ENCODE measurements around the gene SCD5.
A peak's percentile ranks its signal among the peaks of the same experiment; 100 is the strongest.

SCD5 gene

GRCh38 chr4:82737354-82737753 is 61.2 kb downstream of the SCD5 start:
- Histone ChIP-seq H3K27ac (no peak overlapping the region), H3K27me3 (no peaks in the 10 kb centered on the region; the same call in 1 of the 2 replicates), H4K20me1 (peaks cover 34% of the 10 kb centered on the region), H3K4me2 (no peak overlapping the region), H3K36me3 (no peaks in the 10 kb centered on the region), H3K9ac (no peak overlapping the region), H3K9me3 (no peaks in the 10 kb centered on the region), H3K4me1 (peaks cover 37% of the 10 kb centered on the region), H3K4me3 (no peak overlapping the region)
- no peak for TF ChIP-seq Cebpa-rat (IDR thresholded peaks at IDR 0.05)

DNA sequence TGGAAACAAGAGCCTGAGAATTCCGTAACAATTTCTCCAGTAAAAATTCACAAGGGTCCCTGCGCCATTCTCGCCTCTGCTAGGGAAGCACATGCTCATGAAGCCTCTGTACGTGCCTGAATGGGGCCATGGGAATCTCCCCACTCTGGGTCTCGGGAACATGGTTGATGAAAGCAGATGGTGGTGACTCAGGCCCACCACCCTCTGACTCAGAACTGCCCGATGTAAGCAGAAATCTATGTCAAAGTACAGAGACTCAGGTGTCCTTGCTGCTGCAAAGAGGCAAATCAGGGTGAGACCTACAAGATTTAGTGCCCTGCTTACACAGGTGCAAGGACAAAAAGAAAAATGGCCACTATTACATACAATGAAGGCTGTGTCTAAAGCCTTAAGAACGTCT is 65.0 kb downstream of the SCD5 start:
- Histone ChIP-seq H4K20me1 (peaks cover 36% of the 10 kb centered on the region), H3K4me1 (peaks cover 31% of the 10 kb centered on the region), H3K27ac (no peak overlapping the region), H3K9me3 (peaks cover 10% of the 10 kb centered on the region), H3K27me3 (no peaks in the 10 kb centered on the region; the same call in 1 of the 2 replicates), H3K4me3 (no peak overlapping the region), H3K9ac (no peak overlapping the region), H3K36me3 (peaks cover 7% of the 10 kb centered on the region; the same call in 1 of the 2 replicates), H3K4me2 (no peak overlapping the region)
- TF ChIP-seq Cebpa-rat (IDR thresholded peaks at IDR 0.05): no peak

GRCh38 chr4:82728301-82728700 is 70.3 kb downstream of the SCD5 start:
- H3K36me3 ChIP-seq: peaks cover 17% of the 10 kb centered on the region; the same call in 1 of the 2 replicates
- no peaks in the 10 kb centered on the region for H3K27me3 ChIP-seq
- peaks cover 24% of the 10 kb centered on the region for H4K20me1 ChIP-seq
- no peak overlapping the region for H3K4me2 ChIP-seq
- no peak overlapping the region for H3K9ac ChIP-seq
- peaks cover 31% of the 10 kb centered on the region for H3K4me1 ChIP-seq
- TF ChIP-seq Cebpa-rat (IDR thresholded peaks at IDR 0.05): no peak
- H3K9me3 ChIP-seq: peaks cover 16% of the 10 kb centered on the region
- H3K27ac ChIP-seq: no peak overlapping the region
- H3K4me3 ChIP-seq: no peak overlapping the region

DNA sequence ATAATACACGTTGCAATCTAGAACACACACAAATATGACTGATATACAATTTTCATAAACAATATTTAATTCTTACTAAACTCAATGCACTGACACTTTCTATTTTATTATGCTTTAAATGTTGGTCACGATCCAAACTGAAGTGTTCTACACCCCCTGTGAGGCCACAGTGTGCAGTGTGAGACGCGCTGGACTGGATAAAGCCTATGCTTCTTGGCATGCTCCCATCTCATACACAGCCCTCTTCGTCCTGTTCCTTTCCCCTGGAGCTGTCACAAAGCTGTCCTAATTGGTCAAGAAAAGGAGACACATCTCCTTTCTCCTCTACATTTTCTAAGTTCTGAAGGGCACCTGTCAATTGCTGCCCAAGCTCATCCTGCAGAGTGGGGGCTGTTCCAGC is 72.0 kb downstream of the SCD5 start:
- no peak overlapping the region for H3K27ac ChIP-seq
- H3K9ac ChIP-seq: no peak overlapping the region
- no peak overlapping the region for H3K4me2 ChIP-seq
- H3K4me3 ChIP-seq: no peak overlapping the region
- H3K4me1 ChIP-seq: peaks cover 28% of the 10 kb centered on the region
- no peak for TF ChIP-seq Cebpa-rat (IDR thresholded peaks at IDR 0.05)
- H3K9me3 ChIP-seq: peaks cover 16% of the 10 kb centered on the region
- H3K27me3 ChIP-seq: no peaks in the 10 kb centered on the region
- peaks cover 17% of the 10 kb centered on the region; the same call in 1 of the 2 replicates for H3K36me3 ChIP-seq
- peaks cover 7% of the 10 kb centered on the region for H4K20me1 ChIP-seq

DNA sequence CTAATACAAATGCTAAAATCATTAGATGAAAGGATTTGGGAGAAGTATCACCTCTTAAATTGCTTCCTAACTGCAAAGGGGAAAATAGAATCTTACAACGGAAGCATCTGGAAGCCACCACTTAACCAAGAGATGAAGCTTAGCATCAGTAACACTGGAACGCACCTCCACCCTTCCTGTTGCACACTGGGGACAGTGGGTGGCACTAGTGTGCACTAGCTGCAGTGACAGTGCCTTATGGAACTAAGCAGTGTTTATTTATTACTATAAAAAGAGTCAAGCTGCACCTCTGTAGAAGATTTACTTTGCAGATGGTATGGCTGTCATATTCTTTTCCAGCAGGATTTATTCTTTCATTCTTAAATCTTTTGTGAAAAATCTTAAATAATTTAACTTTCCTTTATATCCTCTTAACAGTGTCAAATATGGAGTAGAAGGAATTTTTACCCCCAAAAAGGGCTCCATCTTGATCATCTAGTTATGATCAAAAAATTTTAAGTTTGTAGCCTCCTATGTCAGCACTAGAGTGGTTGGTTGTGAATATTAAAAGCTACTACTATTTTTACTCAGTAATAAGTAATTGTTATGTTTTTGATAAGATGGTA is 76.7 kb downstream of the SCD5 start:
- H3K4me3 ChIP-seq: no peak overlapping the region
- H3K4me1 ChIP-seq: peaks cover 50% of the 10 kb centered on the region
- TF ChIP-seq Cebpa-rat (IDR thresholded peaks at IDR 0.05): no peak
- H3K9me3 ChIP-seq: no peaks in the 10 kb centered on the region
- H3K4me2 ChIP-seq: peak overlapping the region; percentile 63
- no peak overlapping the region for H3K9ac ChIP-seq
- no peak overlapping the region for H3K27ac ChIP-seq
- no peaks in the 10 kb centered on the region for H3K36me3 ChIP-seq
- peaks cover 7% of the 10 kb centered on the region; the same call in 1 of the 2 replicates for H4K20me1 ChIP-seq
- H3K27me3 ChIP-seq: no peaks in the 10 kb centered on the region

DNA sequence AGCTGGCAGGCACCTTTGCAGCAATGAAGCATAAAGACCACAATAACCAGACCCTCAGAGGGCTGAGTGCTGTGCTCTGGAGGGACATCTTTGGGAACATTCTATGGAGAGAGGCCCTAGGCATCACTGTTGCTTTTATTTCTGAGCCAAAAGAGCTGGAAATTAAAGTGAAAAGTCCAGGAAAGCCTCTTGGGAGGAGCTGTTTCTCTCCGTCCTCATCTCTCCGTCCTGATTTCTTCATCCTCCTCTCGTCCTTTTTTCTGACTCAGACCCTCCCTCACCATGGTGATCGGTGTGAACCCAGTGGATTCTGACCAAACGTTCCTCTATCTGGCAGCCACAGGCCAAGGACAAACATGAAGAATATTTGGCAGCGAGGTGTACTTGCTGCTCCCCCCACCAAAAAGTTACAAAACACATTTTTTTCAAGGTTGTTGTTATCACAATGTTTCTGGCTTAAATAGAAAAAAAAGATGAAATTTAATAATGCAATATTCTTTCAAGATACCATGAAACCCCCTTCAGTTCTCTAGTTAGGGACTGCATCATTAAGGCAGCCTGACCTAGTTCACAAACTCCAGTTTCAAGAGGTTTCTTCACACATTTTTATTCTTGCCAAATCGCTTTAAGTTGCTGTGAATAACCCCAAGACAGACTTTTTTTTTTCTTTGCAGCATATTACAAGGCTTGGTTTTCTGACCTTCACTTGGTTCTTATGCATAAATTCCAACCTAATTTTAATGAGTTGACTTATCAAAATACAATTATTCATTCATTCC is 80.2 kb downstream of the SCD5 start:
- Histone ChIP-seq H3K4me1 (peaks cover 86% of the 10 kb centered on the region), H3K4me3 (no peak overlapping the region), H4K20me1 (peaks cover 7% of the 10 kb centered on the region; the same call in 1 of the 2 replicates), H3K36me3 (no peaks in the 10 kb centered on the region), H3K4me2 (peak overlapping the region; percentile 89), H3K9me3 (no peaks in the 10 kb centered on the region), H3K27ac (no peak overlapping the region), H3K27me3 (no peaks in the 10 kb centered on the region), H3K9ac (no peak overlapping the region)
- no peak for TF ChIP-seq Cebpa-rat (IDR thresholded peaks at IDR 0.05)

- H3K27ac ChIP-seq: peak overlapping the region; percentile 81
- H3K4me1 ChIP-seq: peaks cover 87% of the 10 kb centered on the region
Measured at GRCh38 chr4:82715731-82716617, 82.6 kb downstream of the SCD5 start.

GRCh38 chr4:82713856-82714255 is 84.7 kb downstream of the SCD5 start:
- Histone ChIP-seq H4K20me1 (no peaks in the 10 kb centered on the region), H3K4me3 (no peak overlapping the region), H3K4me1 (peaks cover 89% of the 10 kb centered on the region), H3K9ac (no peak overlapping the region), H3K9me3 (no peaks in the 10 kb centered on the region), H3K4me2 (peak overlapping the region; percentile 89), H3K27me3 (no peaks in the 10 kb centered on the region), H3K36me3 (no peaks in the 10 kb centered on the region), H3K27ac (no peak overlapping the region; the same call in 1 of the 2 replicates)
- TF ChIP-seq Cebpa-rat (IDR thresholded peaks at IDR 0.05): no peak

More at GRCh38 chr4:82715731-82716617, 82.6 kb downstream of the SCD5 start:
- no peaks in the 10 kb centered on the region for H3K9me3 ChIP-seq
- peaks cover 7% of the 10 kb centered on the region; the same call in 1 of the 2 replicates for H4K20me1 ChIP-seq
- H3K36me3 ChIP-seq: no peaks in the 10 kb centered on the region
- H3K27me3 ChIP-seq: no peaks in the 10 kb centered on the region
- peak overlapping the region; percentile 89 for H3K4me2 ChIP-seq
- no peak for TF ChIP-seq Cebpa-rat (IDR thresholded peaks at IDR 0.05)
- peak overlapping the region; percentile 74 for H3K9ac ChIP-seq
- peak overlapping the region; percentile 43; the same call in 1 of the 2 replicates for H3K4me3 ChIP-seq

GRCh38 chr4:82712561-82712960 is 86.0 kb downstream of the SCD5 start:
- H3K4me3 ChIP-seq: no peak overlapping the region
- no peaks in the 10 kb centered on the region for H3K36me3 ChIP-seq
- no peaks in the 10 kb centered on the region for H3K27me3 ChIP-seq
- no peak overlapping the region for H3K27ac ChIP-seq
- no peaks in the 10 kb centered on the region for H3K9me3 ChIP-seq
- H4K20me1 ChIP-seq: no peaks in the 10 kb centered on the region
- H3K4me2 ChIP-seq: peak overlapping the region; percentile 27
- no peak overlapping the region for H3K9ac ChIP-seq
- peaks cover 76% of the 10 kb centered on the region for H3K4me1 ChIP-seq
- no peak for TF ChIP-seq Cebpa-rat (IDR thresholded peaks at IDR 0.05)
